GM12878 (cell line): ENCODE measurements around the gene COQ9. TPM values are rescaled to one million over a fixed set of nuclear protein-coding genes. Genes with fewer than 3 reads are reported as not detected.

Experiments
- ATAC-seq: fragments of 200-7000 bp; cut with Tn5 transposase; 3 replicates; pipeline ENCODE4 v1.9.1; 2020; ENCODE audit warnings: mild to moderate bottlenecking, moderate library complexity
- BruUV-seq: library from RNA; stranded (reverse); fragments of 400-500 nt; replicated peaks from 2 replicates; lab custom pipeline; 2021; lab: Mats Ljungman, UMichigan
- CTCF ChIA-PET: fragments of 300-600 bp; sonication (Branson Sonifier 250); formaldehyde crosslinking; extraction: SDS; loops from one replicate; lab custom pipeline; 2021; ENCODE audit warnings: inconsistent platforms; lab: Yijun Ruan, JAX
- POLR2A ChIA-PET: fragments of 350-600 bp; formaldehyde crosslinking; extraction: SDS; loops from one replicate; lab custom pipeline; 2021; ENCODE audit warnings: inconsistent platforms; lab: Charles Lee
- RAD21 ChIA-PET: fragments of 300-600 bp; sonication (Branson Sonifier 250); formaldehyde crosslinking; loops from one replicate; lab custom pipeline; 2023; ENCODE audit warnings: antibody characterized with exemption; ENCODE audit not compliant: unreplicated experiment; lab: Charles Lee
- SMC1A ChIA-PET: fragments of 300-600 bp; sonication (Branson Sonifier 250); formaldehyde crosslinking; loops from one replicate; lab custom pipeline; 2023; ENCODE audit not compliant: unreplicated experiment, uncharacterized antibody; lab: Charles Lee
- DNase-seq: peaks from one replicate; pipeline ENCODE4 v3.0.0-alpha.2; 2011; ENCODE audit warnings: low read depth, low spot score
- FAIRE-seq: peaks from 3 replicates; lab custom pipeline; 2011; peaks lifted over from hg19 to GRCh38; lab: Jason Lieb, UNC
- H2AFZ ChIP-seq: 2 replicates; pipeline ENCODE4 v1.6.0; 2011; ENCODE audit warnings: low read depth, low read length, control low read depth; ENCODE audit not compliant: control insufficient read depth
- H3K27ac ChIP-seq: 2 replicates; pipeline ENCODE4 v1.5.1; 2011; ENCODE audit warnings: control low read depth; ENCODE audit not compliant: control insufficient read depth, insufficient read depth
- H3K27me3 ChIP-seq, 2 experiments: replicated peaks in 1 of 2; 2 replicates each; pipeline versions ENCODE4 v1.6.0 to v1.6.1; 2011; ENCODE audit warnings: low read length in 1 of 2; ENCODE audit not compliant: control insufficient read depth in 2 of 2, insufficient read depth in 2 of 2
- H3K36me3 ChIP-seq, 2 experiments: 2 replicates each; pipeline ENCODE4 v1.5.1; 2011; ENCODE audit warnings: low read length in 1 of 2; ENCODE audit not compliant: control insufficient read depth in 2 of 2, insufficient read depth in 2 of 2
- H3K4me1 ChIP-seq: 2 replicates; pipeline ENCODE4 v1.6.1; 2011; ENCODE audit warnings: mild to moderate bottlenecking, low read length, moderate library complexity, mixed read lengths; ENCODE audit not compliant: control insufficient read depth, insufficient read depth
- H3K4me2 ChIP-seq: 2 replicates; pipeline ENCODE4 v1.6.0; 2011; ENCODE audit warnings: control low read depth; ENCODE audit not compliant: control insufficient read depth, insufficient read depth
- H3K4me3 ChIP-seq: fragments of 200-600 bp; sonication (generic); 2 replicates; pipeline ENCODE4 v1.5.1; 2016
- H3K79me2 ChIP-seq: 2 replicates; pipeline ENCODE4 v1.6.0; 2011; ENCODE audit warnings: low read length; ENCODE audit not compliant: control insufficient read depth, insufficient read depth
- H3K9ac ChIP-seq: 2 replicates; pipeline ENCODE4 v1.8.0; 2011; ENCODE audit warnings: low read length, control low read depth, mixed read lengths; ENCODE audit not compliant: control insufficient read depth, insufficient read depth
- H3K9me3 ChIP-seq: replicated peaks from 3 replicates; pipeline ENCODE4 v1.5.1; 2011; ENCODE audit warnings: mild to moderate bottlenecking, low read length; ENCODE audit not compliant: control insufficient read depth, insufficient read depth
- H4K20me1 ChIP-seq: 2 replicates; pipeline ENCODE4 v1.6.0; 2011; ENCODE audit not compliant: control insufficient read depth, insufficient read depth
- FOXM1 ChIP-seq: IDR thresholded peaks from 2 replicates; pipeline ENCODE4 v1.6.1; 2012; ENCODE audit warnings: low read depth, mild to moderate bottlenecking, inconsistent platforms, low read length, moderate library complexity
- HDGF ChIP-seq: fragments of 450-650 bp; IDR thresholded peaks from 2 replicates; pipeline ENCODE4 v1.6.1; 2016; ENCODE audit warnings: antibody characterized with exemption
- HSF1 ChIP-seq: fragments of 150-350 bp; IDR thresholded peaks from 2 replicates; pipeline ENCODE4 v1.6.1; 2014; ENCODE audit warnings: mild to moderate bottlenecking, low read depth, low read length
- MTA3 ChIP-seq: IDR thresholded peaks from 2 replicates; pipeline ENCODE4 v1.6.1; 2012; ENCODE audit warnings: low read length, inconsistent platforms, borderline replicate concordance
- NR2C1 ChIP-seq: fragments of 450-650 bp; IDR thresholded peaks from 2 replicates; pipeline ENCODE4 v1.6.1; 2017; ENCODE audit warnings: antibody characterized with exemption, mild to moderate bottlenecking, moderate library complexity
- SMC3 ChIP-seq: IDR thresholded peaks from 2 replicates; pipeline ENCODE4 v1.6.1; 2011; ENCODE audit warnings: low read length, improper control_type of control experiment, borderline replicate concordance
- ZBTB4 ChIP-seq: fragments of 450-650 bp; formaldehyde crosslinking; IDR thresholded peaks from 2 replicates; pipeline ENCODE4 v1.4.0; 2022; ENCODE audit warnings: mild to moderate bottlenecking, moderate library complexity
- WGBS: methylation state at CpG from one replicate; pipeline ENCODE4 v1.1.6; 2016; ENCODE audit warnings: low lambda C conversion rate; ENCODE audit not compliant: insufficient replicate concordance, insufficient coverage; ENCODE audit errors: missing lambda C conversion rate; 5-methylcytosine and 5-hydroxymethylcytosine counted together
- in situ Hi-C: fragments of 300-500 bp; cut with MboI; formaldehyde crosslinking; loops from 9 replicates; pipeline ENCODE4 v1.14.3; 2018; ENCODE audit warnings: mixed read lengths
- intact Hi-C: fragments of 100-400 bp; cut with micrococcal nuclease; formaldehyde crosslinking; loops from one replicate; pipeline ENCODE4 v1.14.2; 2022; ENCODE audit not compliant: unreplicated experiment
- polyA plus RNA-seq, 11 experiments: library from polyadenylated mRNA; depleted of rRNA in 4 of 11; unstranded in 6 of 11; stranded (reverse) in 5 of 11; fragments of >200 nt; fragmentation: Nextera tagmentation in 4 of 11; fragmentation: Illumina TruSeq in 1 of 11; extraction: Ambion mirVana in 4 of 11; extraction: Trizol in 1 of 11; gene quantifications; 1 replicate in 1 of 11; 2 replicates in 10 of 11; pipeline versions ENCODE4 v1.2.1 to v1.2.3, GENCODE V29; 2011 to 2016; ENCODE audit warnings: inconsistent platforms in 2 of 11, missing spikeins in 2 of 11, low read depth in 1 of 11
- total RNA-seq, 4 experiments: library from RNA; depleted of rRNA in 3 of 4; stranded (reverse); fragments of >200 nt in 3 of 4; fragmentation: Illumina TruSeq in 1 of 4; extraction: Trizol in 1 of 4; gene quantifications; 2 replicates each; pipeline versions ENCODE4 v1.2.1 to v1.2.3, GENCODE V29; 2013 to 2021

COQ9 gene
- total and polyA plus RNA-seq, 10 of the 15 experiments (the other 5 are each of a cell fraction or from before 2014, with no cell fraction given): 24.1 to 79.7 (median 50.1) TPM

GRCh38 chr16:57471852-57472664 lies 24.8 kb downstream of the COQ9 start:
- in situ Hi-C loops (no loop called here), intact Hi-C loops (no loop called here)
- Histone ChIP-seq H3K9me3 (no peaks in the 10 kb centered on the region), H3K27me3 (no peaks in the 10 kb centered on the region), H3K4me1 (peaks cover 9% of the 10 kb centered on the region), H3K79me2 (no peaks in the 10 kb centered on the region), H3K36me3 (peaks cover 21 to 31% of the 10 kb centered on the region in 2 experiments), H3K9ac (no peak overlapping the region), H3K4me3 (no peak overlapping the region), H3K4me2 (no peak overlapping the region), H2AFZ (no peak overlapping the region), H4K20me1 (no peaks in the 10 kb centered on the region), H3K27ac (no peak overlapping the region)
- ATAC-seq: no peak
- WGBS: 84% methylated on average over 10 of the region's 10 CpGs
- ChIA-PET POLR2A (interaction anchor here (1.0 kb wide), 1 partner anchor 56 kb away, joined by 3 read pairs; no protein-coding TSS in a partner anchor), RAD21 (no interaction called here), CTCF (interaction anchor here (1.5 kb wide), 1 partner anchor 48 kb away, joined by 5 read pairs; no protein-coding TSS in a partner anchor), SMC1A (no interaction called here)
- no TSS peak for BruUV-seq
- FAIRE-seq: no peak
- no peak for DNase-seq
- TF ChIP-seq MTA3: 0 out of 2 replicates have a peak, but pooled peaks have one; percentile 6
- TF ChIP-seq HDGF: no peak
- TF ChIP-seq NR2C1: no peak
- no peak for TF ChIP-seq FOXM1
- no peak for TF ChIP-seq ZBTB4 (CRISPR knock-in tag)
- TF ChIP-seq HSF1: no peak
- no peak for TF ChIP-seq SMC3
- TF ChIP-seq, all 136 proteins: peak for 1
